K562 (cell line): Measurements from ENCODE around the gene RNF223. TPM values are rescaled to one million over a fixed set of nuclear protein-coding genes. Genes with fewer than 3 reads are reported as not detected.
A peak's percentile ranks its signal among the peaks of the same experiment; 100 is the strongest.

ENCODE experiments used
- ATAC-seq: fragments of 200-7000 bp; cut with Tn5 transposase; 3 replicates; pipeline ENCODE4 v1.9.1; 2020; ENCODE audit warnings: moderate library complexity
- BruUV-seq: library from RNA; stranded (reverse); fragments of 400-500 nt; replicated peaks from 2 replicates; lab custom pipeline; 2021; lab: Mats Ljungman, UMichigan
- CTCF ChIA-PET: fragments of 300-600 bp; formaldehyde crosslinking; extraction: SDS; loops from one replicate; lab custom pipeline; 2021; ENCODE audit warnings: low intra/inter-chr PET ratio; lab: Yijun Ruan, JAX
- POLR2A ChIA-PET: fragments of 300-600, 350-650 bp; sonication (Branson Sonifier 250); formaldehyde crosslinking; extraction: SDS; loops from one replicate; lab custom pipeline; 2021; ENCODE audit warnings: antibody characterized with exemption, inconsistent platforms; lab: Yijun Ruan, JAX
- DNase-seq, 4 experiments: peaks; one replicate each; pipeline versions ENCODE4 v3.0.0 to v3.0.0-alpha.2; 2011 to 2018; ENCODE audit warnings: low spot score in 3 of 4, mixed read lengths in 3 of 4; ENCODE audit errors: extremely low read depth in 1 of 4
- FAIRE-seq: peaks from 2 replicates; lab custom pipeline; 2011; peaks lifted over from hg19 to GRCh38; lab: Jason Lieb, UNC
- H2AFZ ChIP-seq: 2 replicates; pipeline ENCODE4 v1.6.0; 2011; ENCODE audit warnings: low read depth, low read length, control low read depth, inconsistent platforms
- H3K27ac ChIP-seq: fragments of 200-600 bp; 3 replicates; pipeline ENCODE4 v1.8.0; 2011; ENCODE audit warnings: low read depth, mild to moderate bottlenecking, control low read depth, inconsistent platforms, low read length, moderate library complexity, mixed read lengths; ENCODE audit errors: extremely low read depth
- H3K27me3 ChIP-seq, 2 experiments: fragments of 300-600 bp in 1 of 2; 2 replicates in 1 of 2; 3 replicates in 1 of 2; pipeline versions ENCODE4 v1.6.0 to v1.8.0; 2011; ENCODE audit warnings: inconsistent platforms in 2 of 2, low read length in 2 of 2, mild to moderate bottlenecking in 1 of 2, mixed read lengths in 1 of 2, moderate library complexity in 1 of 2; ENCODE audit not compliant: control insufficient read depth in 2 of 2, insufficient read depth in 2 of 2
- H3K36me3 ChIP-seq: fragments of 300-600 bp; 3 replicates; pipeline ENCODE4 v1.8.0; 2011; ENCODE audit warnings: mild to moderate bottlenecking, low read length, inconsistent platforms; ENCODE audit not compliant: control insufficient read depth, insufficient read depth
- H3K4me1 ChIP-seq, 2 experiments: fragments of 200-600 bp in 1 of 2; replicated peaks in 1 of 2; 2 replicates in 1 of 2; 3 replicates in 1 of 2; pipeline versions ENCODE4 v1.5.1 to v1.8.0; 2011; ENCODE audit warnings: inconsistent platforms in 2 of 2, low read length in 2 of 2, mild to moderate bottlenecking in 1 of 2, mixed read lengths in 1 of 2, moderate library complexity in 1 of 2; ENCODE audit not compliant: control insufficient read depth in 2 of 2, insufficient read depth in 2 of 2
- H3K4me2 ChIP-seq: 2 replicates; pipeline ENCODE4 v1.6.1; 2011; ENCODE audit warnings: low read length, control low read depth, inconsistent platforms, mixed read lengths; ENCODE audit not compliant: insufficient read depth
- H3K4me3 ChIP-seq: fragments of 200-600 bp; sonication (generic), shearing (Covaris generic); 2 replicates; pipeline ENCODE4 v1.5.1; 2016; ENCODE audit warnings: control low read depth, inconsistent platforms
- H3K79me2 ChIP-seq: fragments of 200-600 bp; 3 replicates; pipeline ENCODE4 v1.8.0; 2011; ENCODE audit warnings: low read length, inconsistent platforms; ENCODE audit not compliant: control insufficient read depth, insufficient read depth
- H3K9ac ChIP-seq, 2 experiments: 2 replicates each; pipeline versions ENCODE4 v1.6.0 to v1.6.1; 2011; ENCODE audit warnings: low read depth in 2 of 2, low read length in 2 of 2, control low read depth in 1 of 2, inconsistent platforms in 1 of 2, mild to moderate bottlenecking in 1 of 2, mixed read lengths in 1 of 2; ENCODE audit not compliant: insufficient read depth in 1 of 2
- H3K9me1 ChIP-seq: one replicate; pipeline ENCODE4 v1.6.0; 2011; ENCODE audit warnings: inconsistent platforms, mild to moderate bottlenecking, low read length, moderate library complexity; ENCODE audit not compliant: control insufficient read depth, insufficient read depth
- H3K9me3 ChIP-seq: replicated peaks from 2 replicates; pipeline ENCODE4 v1.5.1; 2011; ENCODE audit warnings: low read depth, low read length, inconsistent platforms; ENCODE audit not compliant: control insufficient read depth, insufficient read depth
- H4K20me1 ChIP-seq: replicated peaks from 2 replicates; pipeline ENCODE4 v1.6.1; 2011; ENCODE audit warnings: low read length, inconsistent platforms, mixed read lengths; ENCODE audit not compliant: control insufficient read depth, insufficient read depth
- EGR1 ChIP-seq: fragments of 450-650 bp; conservative IDR thresholded peaks from 2 replicates; pipeline ENCODE4 v1.6.1; 2017; ENCODE audit warnings: mild to moderate bottlenecking
- KDM1A ChIP-seq, 2 experiments: fragments of 450-650 bp; IDR thresholded peaks; 2 replicates each; pipeline ENCODE4 v1.6.1; 2016; ENCODE audit warnings: mild to moderate bottlenecking in 2 of 2
- MAX ChIP-seq: sonication (generic); formaldehyde crosslinking; IDR thresholded peaks from 2 replicates; pipeline ENCODE4 v1.9.0; 2022; ENCODE audit warnings: mild to moderate bottlenecking, missing genetic modification reagents
- POLR2A ChIP-seq: fragments of 450-650 bp; conservative IDR thresholded peaks from 2 replicates; pipeline ENCODE4 v1.6.1; 2016
- POLR2G ChIP-seq: fragments of 200-400 bp; formaldehyde crosslinking; IDR thresholded peaks from 2 replicates; pipeline ENCODE4 v1.6.1; 2017; ENCODE audit warnings: low read depth, mild to moderate bottlenecking, antibody characterized with exemption, low read length, moderate library complexity
- PYGO2 ChIP-seq: fragments of 450-650 bp; IDR thresholded peaks from 2 replicates; pipeline ENCODE4 v1.6.1; 2016; ENCODE audit warnings: mild to moderate bottlenecking, missing genetic modification characterization, moderate library complexity, missing compliant biosample characterization
- RBM22 ChIP-seq: fragments of 200-400 bp; formaldehyde crosslinking; IDR thresholded peaks from 2 replicates; pipeline ENCODE4 v1.6.1; 2018; ENCODE audit warnings: low read length, low read depth; ENCODE audit not compliant: poor library complexity, severe bottlenecking
- SREBF2 ChIP-seq: sonication (generic); formaldehyde crosslinking; IDR thresholded peaks from 2 replicates; pipeline ENCODE4 v1.4.0; 2020; ENCODE audit warnings: mild to moderate bottlenecking, missing genetic modification reagents
- SRSF7 ChIP-seq: fragments of 200-400 bp; formaldehyde crosslinking; optimal IDR thresholded peaks from 2 replicates; pipeline ENCODE3; 2017; ENCODE audit warnings: mild to moderate bottlenecking, low read depth, low read length
- SUPT5H ChIP-seq: fragments of 450-650 bp; IDR thresholded peaks from 2 replicates; pipeline ENCODE4 v1.6.1; 2016
- ZFP36 ChIP-seq: fragments of 150-350 bp; IDR thresholded peaks from 2 replicates; pipeline ENCODE4 v1.6.1; 2018; ENCODE audit warnings: low read length, low read depth; ENCODE audit not compliant: partially characterized antibody
- ZNF263 ChIP-seq: sonication (generic); formaldehyde crosslinking; IDR thresholded peaks from 2 replicates; pipeline ENCODE4 v1.8.0; 2022; ENCODE audit warnings: mild to moderate bottlenecking, missing genetic modification reagents, borderline replicate concordance
- WGBS: fragments of 100-300 bp; shearing (Covaris generic); methylation state at CpG from one replicate; pipeline ENCODE4 v1.1.6; 2016; ENCODE audit warnings: low coverage, mixed read lengths; ENCODE audit not compliant: insufficient coverage; ENCODE audit errors: missing lambda C conversion rate; 5-methylcytosine and 5-hydroxymethylcytosine counted together
- in situ Hi-C: fragments of 300-500 bp; cut with MboI; formaldehyde crosslinking; loops from 4 replicates; pipeline ENCODE4 v1.15.0; 2018; ENCODE audit warnings: inconsistent platforms, mixed read lengths
- intact Hi-C: fragments of 100-400 bp; cut with micrococcal nuclease; formaldehyde crosslinking; loops from 2 replicates; pipeline ENCODE4 v1.14.2; 2022
- polyA plus RNA-seq, 8 experiments: library from polyadenylated mRNA; depleted of rRNA in 4 of 8; stranded (reverse) in 5 of 8; unstranded in 3 of 8; fragments of >200 nt; fragmentation: Nextera tagmentation in 2 of 8; fragmentation: Illumina TruSeq in 1 of 8; extraction: Ambion mirVana in 2 of 8; extraction: Trizol in 1 of 8; gene quantifications; 2 replicates each; pipeline versions ENCODE4 v1.2.1 to v1.2.3, GENCODE V29; 2011 to 2014; ENCODE audit warnings: inconsistent platforms in 1 of 8, missing spikeins in 1 of 8
- total RNA-seq, 7 experiments: library from RNA; depleted of rRNA in 6 of 7; stranded (reverse); fragments of >200 nt in 6 of 7; fragmentation: Illumina TruSeq in 2 of 7; extraction: Trizol in 2 of 7; gene quantifications; 2 replicates each; pipeline versions ENCODE4 v1.2.1 to v1.2.3, GENCODE V29; 2011 to 2021; ENCODE audit warnings: low replicate concordance in 1 of 7

Gene RNF223
- total and polyA plus RNA-seq, 9 of the 15 experiments (the other 6 are each of a cell fraction or from before 2014, with no cell fraction given) = 0.04 to 0.32 TPM; not detected in 7

DNA sequence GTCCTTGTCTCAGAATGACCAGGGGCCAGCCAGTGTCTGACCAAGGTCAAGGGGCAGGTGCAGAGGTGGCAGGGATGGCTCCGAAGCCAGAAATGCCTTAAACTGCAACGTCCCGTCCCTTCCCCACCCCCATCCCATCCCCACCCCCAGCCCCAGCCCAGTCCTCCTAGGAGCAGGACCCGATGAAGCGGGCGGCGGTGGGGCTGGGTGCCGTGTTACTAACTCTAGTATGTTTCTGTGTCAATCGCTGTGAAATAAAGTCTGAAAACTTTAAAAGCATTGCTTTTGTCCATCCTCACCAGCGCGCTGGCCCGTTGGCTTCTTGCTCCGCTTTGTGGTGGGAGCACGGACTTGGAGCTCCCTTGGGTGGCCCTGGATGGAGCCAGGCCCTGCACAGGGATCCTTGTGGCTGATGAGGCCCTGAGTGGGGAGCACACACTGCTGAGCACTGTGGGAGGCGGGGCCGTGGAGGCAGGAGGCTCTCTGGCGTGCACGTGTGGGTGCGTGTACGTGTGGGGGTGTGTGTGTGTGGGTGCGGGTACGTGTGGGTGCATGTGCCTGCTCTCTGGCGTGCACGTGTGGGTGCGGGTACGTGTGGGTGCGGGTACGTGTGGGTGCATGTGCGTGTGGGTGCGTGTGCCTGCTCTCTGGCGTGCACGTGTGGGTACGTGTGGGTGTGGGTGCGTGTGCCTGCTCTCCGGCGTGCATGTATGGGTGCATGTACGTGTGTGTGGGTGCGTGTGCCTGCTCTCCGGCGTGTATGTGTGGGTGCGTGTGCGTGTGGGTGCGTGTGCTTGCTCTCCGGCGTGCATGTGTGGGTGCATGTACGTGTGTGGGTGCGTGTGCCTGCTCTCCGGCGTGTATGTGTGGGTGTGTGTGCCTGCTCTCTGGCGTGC is 18.0 kb downstream of the RNF223 start:
- intact Hi-C loops (no loop called here), in situ Hi-C loops (no loop called here)
- H3K4me3 ChIP-seq = no peak overlapping the region
- H3K4me1 ChIP-seq = peaks cover 24 to 62% of the 10 kb centered on the region in 2 experiments
- CTCF ChIA-PET = no interaction called here
- peaks cover 45% of the 10 kb centered on the region for H3K36me3 ChIP-seq
- FAIRE-seq (no peak), ATAC-seq (no peak)
- no peaks in the 10 kb centered on the region for H3K9me1 ChIP-seq
- H3K27ac ChIP-seq = no peak overlapping the region
- no TSS peak for BruUV-seq
- no peaks in the 10 kb centered on the region for H3K27me3 ChIP-seq
- peak; percentile 72 for TF ChIP-seq ZNF263 (CRISPR knock-in tag)
- TF ChIP-seq ZFP36 = no peak
- TF ChIP-seq RBM22 = peak; percentile 46
- peak; percentile 32; the same call in 1 of the 2 replicates for TF ChIP-seq MAX (CRISPR knock-in tag)
- TF ChIP-seq SRSF7 = peak; percentile 56
- TF ChIP-seq SREBF2 (CRISPR knock-in tag) = no peak
- TF ChIP-seq SUPT5H = peak; percentile 53; the same call in 1 of the 2 replicates
- TF ChIP-seq POLR2A = peak; percentile 30; the same call in 1 of the 2 replicates
- 0 out of 4 replicates have a peak, but pooled peaks of 1 of the 2 experiments have one; percentile 11 for TF ChIP-seq KDM1A (IDR thresholded peaks at IDR 0.05)
- TF ChIP-seq POLR2G = peak; percentile 56
- no peak for TF ChIP-seq PYGO2
- peak; percentile 68 for TF ChIP-seq EGR1
- TF ChIP-seq, all 486 proteins: peak for 9
- no peaks in the 10 kb centered on the region for H4K20me1 ChIP-seq
- POLR2A ChIA-PET = interaction anchor here (0.5 to 1.1 kb wide), 2 partner anchors 25 to 89 kb away, joined by 3 read pairs; partner anchors contain the start of gene PLEKHN1
- 90% methylated on average over 46 of the region's 50 CpGs for WGBS
- H2AFZ ChIP-seq = no peak overlapping the region
- H3K4me2 ChIP-seq = no peak overlapping the region
- no peak overlapping the region for H3K9ac ChIP-seq
- H3K9me3 ChIP-seq = no peaks in the 10 kb centered on the region
- no peak for DNase-seq
- H3K79me2 ChIP-seq = no peaks in the 10 kb centered on the region
